Stimulated activated CD8-positive, alpha-beta memory T cell treated with anti-CD3 and anti-CD28 coated beads, Interleukin-12 subunit alpha, Interleukin-12 subunit beta, amount 100 ng/mL, for 1 hour (primary cell): Measurements from ENCODE around the gene BCDIN3D.
A peak's percentile ranks its signal among the peaks of the same experiment; 100 is the strongest.
"Not testable (repeated sequence)": the region's sequence is repeated elsewhere in the genome, so short reads cannot be mapped to it uniquely, and the experiment has no call there.

Source experiments
- DNase-seq: peaks from one replicate; pipeline ENCODE4 v3.0.0-alpha.2; 2020; ENCODE audit warnings: low read depth

Gene BCDIN3D, protein sequence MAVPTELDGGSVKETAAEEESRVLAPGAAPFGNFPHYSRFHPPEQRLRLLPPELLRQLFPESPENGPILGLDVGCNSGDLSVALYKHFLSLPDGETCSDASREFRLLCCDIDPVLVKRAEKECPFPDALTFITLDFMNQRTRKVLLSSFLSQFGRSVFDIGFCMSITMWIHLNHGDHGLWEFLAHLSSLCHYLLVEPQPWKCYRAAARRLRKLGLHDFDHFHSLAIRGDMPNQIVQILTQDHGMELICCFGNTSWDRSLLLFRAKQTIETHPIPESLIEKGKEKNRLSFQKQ

DNA sequence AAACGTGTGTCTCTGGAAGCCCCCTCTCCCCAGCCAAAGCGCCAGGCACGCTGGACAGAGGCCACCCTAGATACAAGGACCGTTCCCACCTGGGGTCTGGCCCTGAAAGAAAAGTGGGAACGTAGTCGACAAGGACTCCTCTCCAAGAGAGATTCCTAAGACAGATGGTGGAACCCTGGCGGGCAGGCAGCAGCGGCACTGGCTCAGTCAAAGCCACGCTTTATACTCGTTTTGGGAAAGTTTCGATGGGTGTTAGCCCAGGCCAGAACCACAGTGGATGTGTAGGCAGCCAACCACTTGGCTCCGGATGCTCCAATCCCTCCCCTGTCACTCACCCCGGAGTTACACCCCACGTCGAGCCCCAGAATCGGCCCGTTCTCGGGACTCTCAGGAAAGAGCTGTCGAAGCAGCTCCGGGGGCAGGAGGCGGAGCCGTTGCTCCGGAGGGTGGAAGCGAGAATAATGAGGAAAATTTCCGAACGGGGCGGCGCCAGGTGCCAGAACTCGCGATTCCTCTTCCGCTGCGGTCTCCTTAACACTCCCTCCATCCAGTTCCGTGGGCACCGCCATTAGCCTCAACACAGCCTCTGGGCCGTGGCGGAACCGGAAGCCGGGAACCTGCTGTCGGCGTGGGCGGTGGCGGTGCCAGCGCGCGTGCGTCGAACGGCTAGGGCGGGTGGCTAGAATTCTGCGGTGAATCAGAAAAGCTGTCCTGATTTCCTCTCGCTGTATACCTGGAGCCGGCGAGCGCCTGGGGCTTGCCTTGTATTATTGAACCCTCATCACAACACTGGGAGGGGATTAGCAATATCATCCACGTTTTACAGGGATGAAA, at the start of gene BCDIN3D:
Gene BCDIN3D, minus strand, starts transcription at position 588 of the 834 bp plus-strand sequence. Its CDS starts 19 bp downstream, at position 569.
- DNase-seq, result peak; percentile 90

DNA sequence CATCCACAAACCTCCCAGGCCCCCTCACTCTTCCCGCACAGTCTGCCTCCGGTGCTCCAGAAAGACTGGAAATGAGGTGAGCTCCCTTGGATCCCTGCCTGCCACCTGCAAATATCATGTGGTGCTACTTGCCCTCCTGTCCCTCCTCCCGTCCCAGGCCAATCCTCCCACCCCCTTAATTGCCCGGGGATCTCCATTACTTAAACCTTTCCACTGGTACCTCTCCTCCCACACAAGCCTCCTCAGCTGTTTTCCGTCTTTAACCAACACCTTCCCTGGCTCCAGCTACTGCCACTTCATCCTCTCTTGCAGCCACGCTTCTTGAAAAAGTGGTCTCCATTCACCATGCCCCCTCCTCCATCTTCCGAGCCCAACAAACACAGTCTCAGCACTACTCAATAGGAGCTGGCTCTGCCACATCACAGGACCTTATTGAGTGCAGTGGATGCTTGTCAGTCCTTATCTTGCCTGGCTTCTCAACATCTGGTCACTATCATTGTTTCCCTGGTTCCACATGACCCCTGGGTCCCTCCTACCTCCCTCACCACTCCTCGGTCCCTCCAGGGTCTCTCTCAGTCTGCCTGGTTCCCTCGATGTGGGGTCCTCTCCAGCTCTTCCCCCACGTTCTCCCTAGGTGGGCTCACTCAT, 49.3 kb upstream of the BCDIN3D start:
- no peak for DNase-seq

DNA sequence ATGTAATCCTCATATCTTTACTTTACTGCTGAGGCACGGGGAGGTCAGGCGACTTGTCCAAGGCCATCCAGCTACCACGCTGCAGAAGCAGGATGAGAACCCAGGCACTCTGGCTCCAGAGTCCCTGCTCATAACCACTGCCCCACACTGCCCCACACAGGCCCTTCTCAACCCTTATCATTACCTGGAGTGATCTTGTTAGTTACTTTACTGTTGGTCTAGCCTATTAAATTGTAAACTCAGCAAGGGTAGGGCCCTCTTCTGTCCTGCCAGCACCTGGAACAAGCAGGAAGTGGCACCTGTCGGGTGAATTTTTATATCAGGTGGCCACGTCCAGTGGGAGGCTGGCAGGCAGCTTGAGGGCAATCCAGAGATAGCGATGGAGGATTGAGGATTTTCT, 48.6 kb upstream of the BCDIN3D start:
- DNase-seq, result no peak

- DNase-seq, result no peak
Observed at GRCh38 chr12:49891012-49891411, 48.1 kb upstream of the BCDIN3D start.

GRCh38 chr12:49890096-49890461, 47.2 kb upstream of the BCDIN3D start:
- DNase-seq, result no peak

- no peak for DNase-seq
Observed at GRCh38 chr12:49889361-49890095, 46.6 kb upstream of the BCDIN3D start.

DNA sequence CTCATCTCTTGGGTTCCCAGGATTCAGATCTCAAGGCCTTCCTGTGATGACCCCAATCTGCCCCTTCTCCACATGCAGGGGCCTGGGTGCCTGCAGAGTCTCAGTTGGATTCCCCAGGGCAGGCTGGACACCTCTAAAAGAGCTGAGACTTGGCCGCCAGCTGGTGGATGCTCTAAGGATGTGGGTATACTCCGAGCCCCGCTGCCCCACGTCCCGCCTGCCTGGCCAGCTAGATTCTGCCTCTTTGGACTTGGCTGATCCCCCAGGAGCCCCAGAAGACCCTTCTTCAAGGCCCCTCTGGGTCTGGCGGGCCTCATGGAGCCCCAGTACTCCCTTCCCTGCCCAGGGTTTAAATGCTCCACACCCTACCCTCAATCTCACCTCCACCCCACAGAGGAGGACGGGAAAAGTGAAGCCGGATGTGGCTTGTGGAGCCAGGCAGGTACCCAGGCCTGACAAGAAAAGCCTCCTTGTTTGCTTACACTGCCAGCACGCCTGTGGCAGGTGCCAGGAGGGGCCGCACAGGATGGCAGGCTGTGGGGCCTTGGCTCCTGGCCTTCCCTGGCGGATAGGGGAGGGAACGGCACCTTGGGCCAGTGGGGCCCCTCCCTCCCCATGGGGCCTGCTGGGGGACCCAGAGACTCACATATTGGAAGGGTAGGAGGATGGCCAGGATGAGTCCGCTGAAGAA, 45.7 kb upstream of the BCDIN3D start:
- DNase-seq, result no peak

DNA sequence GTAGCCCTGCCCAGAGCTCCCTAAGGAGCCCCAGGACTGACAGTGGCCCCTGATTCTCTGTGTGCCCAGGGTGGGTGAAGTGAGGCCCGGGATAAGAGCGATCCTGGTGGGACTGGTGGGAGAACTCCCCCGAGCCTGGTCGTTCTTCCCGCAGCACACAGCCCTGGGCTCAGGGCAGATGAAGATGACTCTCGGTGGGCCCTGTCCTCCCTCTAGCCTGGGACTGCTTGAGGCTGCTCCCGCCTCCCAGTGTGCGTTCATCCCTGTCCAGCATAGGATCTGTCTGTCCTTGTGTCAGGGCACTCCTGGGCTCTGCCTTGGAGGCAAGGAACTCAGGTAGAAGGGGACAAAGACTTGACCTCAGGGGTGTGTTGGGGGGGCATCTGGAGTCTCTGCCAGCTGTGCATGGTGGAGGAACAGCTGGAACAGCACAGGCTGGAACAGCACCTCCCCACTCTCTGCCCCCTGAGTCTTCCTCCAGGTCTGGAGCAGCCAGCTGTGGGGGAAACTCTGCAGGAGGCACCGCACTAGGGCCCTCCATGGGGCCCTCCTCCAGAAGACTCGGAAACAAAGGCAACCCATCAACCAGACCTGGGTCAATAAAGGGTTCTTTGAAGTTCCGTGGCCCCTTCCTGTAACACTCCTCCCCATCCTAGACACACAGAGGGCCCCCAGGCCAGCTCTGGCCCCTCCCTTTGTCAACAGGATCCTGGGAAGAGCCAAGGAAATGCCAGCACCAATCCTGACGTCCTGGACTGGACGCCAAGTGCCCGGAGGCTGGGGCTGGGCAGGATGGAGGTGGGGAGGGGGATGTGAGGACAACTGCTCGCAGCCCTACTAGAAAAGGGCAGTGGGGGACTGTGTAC, 44.9 kb upstream of the BCDIN3D start:
- DNase-seq, result no peak

DNA sequence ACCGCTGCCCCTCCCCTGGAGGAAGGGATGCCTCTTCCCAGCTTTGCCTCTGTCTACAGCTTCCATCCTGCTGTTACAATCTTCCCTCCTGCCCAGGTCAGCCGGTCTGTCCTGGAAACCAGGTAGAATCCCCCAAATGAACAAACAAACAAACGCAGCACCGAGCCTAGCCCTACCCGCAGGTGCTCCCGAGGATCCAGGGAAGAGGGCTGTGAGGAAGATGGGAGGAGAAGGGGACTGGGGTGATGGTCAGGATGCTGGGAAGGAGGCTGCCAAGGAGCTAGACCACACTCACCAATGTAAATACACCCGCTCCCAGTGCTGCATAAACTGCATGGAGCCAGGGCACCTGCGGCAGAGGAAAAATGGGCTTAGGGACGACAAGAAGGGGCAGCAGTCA, 44.2 kb upstream of the BCDIN3D start:
- DNase-seq, result no peak

DNA sequence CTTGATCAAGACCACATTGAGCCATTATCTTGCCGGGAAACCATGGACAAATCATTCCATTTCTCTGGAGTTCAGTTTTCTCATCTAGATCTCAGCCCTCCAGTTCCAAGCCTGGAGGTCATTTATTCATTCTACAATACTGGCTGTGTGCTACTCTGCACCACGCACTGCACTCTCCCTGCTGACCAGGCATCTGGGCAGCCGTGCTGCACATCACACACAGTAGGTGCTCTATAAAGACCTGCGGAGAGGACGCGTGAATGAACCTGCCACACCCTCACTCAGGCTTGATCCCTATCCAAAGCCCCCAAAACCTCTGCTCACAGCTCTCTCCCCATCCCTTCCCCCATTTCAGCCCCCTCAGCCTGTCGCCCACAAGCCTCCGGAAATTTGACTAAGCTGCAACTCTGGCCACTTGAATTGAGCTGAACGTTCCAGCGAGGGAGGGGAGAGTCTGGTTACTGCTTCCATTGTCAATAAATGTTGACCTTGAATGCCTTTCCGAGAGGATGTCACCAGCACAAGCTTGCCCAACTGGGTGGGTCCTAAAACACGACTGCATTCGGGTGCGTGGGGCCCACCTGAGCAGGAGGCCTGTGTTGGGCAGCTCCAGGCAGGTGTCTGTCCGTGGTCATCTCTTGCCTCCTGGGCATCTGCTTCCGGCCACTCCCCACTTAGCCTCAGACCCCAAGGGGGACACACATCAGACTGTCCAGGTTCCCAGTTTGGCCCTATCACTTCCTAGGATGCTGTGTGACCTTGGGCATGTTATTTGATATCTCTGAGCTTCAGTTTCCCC, 43.0 kb upstream of the BCDIN3D start:
- DNase-seq, result no peak

DNA sequence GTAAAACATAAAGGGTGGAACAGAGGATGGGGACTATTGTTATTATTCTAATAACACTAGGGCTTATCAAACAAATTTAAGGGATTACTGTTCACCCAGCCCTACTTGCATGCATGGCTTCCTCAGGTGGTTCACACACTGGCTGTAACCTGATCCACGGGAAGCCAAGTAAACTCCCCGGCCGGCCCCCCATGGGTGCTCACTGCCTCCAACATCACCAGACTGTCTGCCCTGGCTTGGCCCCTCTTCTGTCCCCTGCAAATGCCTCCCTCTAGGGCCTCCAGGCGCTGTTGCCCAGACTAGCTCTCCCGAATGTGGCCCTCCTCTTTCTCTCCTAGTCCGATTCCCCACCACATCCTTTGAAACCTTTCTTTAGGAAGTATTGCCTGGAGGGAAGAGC, 42.2 kb upstream of the BCDIN3D start:
- DNase-seq, result no peak

DNA sequence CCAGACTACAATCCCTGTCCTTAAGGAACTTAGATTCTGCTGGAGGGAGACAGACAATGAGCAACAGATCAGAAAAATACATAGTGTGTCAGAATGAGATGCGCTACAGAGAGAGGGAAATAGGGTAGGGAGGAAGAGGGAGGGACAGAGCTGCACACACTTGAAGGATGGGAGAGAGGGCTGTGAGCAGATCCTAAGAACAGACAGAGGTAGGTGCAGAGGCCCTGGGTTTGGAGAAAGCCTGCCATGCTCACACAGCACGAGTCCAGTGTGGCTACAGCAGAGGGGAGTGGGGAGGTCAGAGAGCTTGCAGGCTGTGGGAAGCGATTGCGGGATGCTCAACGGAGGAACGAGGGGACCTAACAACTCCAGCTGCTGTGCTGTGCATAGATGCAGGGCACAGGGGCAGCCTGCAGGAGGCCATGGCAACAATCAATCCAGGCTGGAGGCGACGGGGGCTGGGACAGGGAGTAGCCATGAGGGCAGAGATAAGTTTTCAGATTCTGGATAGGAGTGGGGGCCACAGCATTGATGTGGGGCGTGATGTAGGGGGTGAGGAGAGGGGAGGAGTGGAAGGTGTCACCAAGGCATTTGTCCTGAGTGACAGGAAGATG, 40.1 kb upstream of the BCDIN3D start:
- DNase-seq, result no peak

DNA sequence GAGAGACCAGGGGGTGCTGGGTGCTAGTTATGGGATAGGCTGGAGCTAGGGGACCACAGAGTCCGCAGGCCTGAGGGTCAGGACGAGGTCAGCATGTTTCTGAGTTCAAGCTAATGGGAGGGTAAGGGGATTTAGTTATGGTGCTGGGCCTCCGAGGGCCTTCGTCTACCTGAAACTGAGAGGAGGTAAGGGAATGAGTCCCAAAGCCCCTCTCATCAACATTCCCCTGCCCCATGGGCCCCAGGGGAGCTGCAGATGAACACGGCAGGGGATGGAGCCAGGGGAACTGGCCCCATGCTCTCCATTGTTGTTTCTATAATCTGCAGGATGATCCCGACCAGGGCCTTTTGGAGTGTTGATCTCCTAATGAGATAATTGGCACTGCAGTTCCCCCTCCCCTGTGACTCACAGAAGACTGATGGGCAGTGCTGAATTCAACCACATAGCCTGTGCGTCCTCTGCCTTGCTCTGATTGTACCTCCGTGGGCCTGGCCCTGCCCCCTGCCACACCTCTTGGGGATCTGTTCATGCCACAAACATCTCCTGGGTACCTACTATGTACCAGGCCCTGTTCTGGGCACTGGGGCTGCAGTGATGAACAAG, 39.4 kb upstream of the BCDIN3D start:
- no peak for DNase-seq

GRCh38 chr12:49881415-49882247, 38.7 kb upstream of the BCDIN3D start:
- DNase-seq, result no peak

DNA sequence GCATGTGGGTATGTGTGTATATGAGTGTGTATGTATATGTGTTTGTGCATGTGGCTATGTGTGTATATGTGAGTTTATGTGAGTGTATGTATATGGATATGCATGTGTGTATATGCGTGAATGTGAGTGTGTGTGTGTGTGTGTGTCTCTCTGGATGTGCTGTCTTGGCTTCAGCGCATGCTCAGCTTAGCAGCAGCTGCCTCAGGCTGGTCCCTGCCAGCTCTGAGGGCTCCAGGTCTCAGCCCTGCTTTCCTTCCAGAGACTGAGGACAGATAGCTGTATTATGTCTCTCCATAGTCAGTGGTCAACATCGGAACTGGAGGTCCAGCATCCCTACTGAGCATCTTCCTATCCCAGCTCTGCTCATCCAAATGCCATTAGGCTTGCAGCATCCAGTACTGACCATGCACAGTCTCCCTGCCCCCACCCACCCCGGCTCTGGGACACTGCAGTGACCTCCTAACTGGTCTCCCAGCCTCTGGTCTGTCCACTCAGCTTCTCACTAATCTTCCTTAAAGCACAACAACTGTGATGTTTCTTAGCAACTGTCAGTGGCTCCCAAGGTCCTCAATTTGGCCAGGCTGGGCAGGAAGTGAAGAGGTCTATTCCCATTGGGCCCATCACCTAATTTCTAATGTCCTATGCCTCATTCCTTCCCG, 38.0 kb upstream of the BCDIN3D start:
- no peak for DNase-seq

DNA sequence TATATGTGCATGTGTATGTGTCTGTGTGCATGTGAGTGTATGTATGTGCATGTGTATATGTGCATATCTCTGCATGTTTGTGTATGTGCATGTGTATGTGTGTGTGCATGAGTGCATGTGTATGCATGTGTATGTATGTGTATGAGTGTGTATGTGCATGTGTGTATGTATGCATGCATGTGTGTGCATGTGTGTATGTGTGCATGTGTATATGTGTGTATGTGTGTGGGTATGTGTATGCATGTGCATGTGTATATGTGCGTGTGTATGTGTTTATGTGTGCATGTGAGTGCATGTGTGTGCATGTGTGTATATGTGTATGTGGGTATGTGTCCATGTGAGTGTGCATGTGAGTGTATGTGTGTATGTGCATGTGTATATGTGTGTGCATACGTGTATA, 36.2 kb upstream of the BCDIN3D start:
- DNase-seq, result not testable (repeated sequence)

DNA sequence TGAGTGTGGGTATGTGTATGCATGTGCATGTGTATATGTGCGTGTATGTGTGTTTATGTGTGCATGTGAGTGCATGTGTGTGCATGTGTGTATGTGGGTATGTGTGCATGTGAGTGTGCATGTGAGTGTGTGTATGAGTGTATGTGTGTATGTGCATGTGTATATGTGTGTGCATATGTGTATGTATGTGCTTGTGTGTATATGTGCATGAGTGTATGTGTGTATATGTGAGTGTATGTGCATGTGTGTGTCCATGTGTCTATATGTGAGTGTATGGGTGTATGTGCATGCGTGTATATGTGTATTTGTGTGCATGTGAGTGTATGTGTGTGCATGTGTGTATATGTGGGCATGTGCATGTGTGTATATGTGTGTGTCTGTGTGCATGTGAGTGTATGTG, 35.1 kb upstream of the BCDIN3D start:
- no peak for DNase-seq

- no peak for DNase-seq
Observed at GRCh38 chr12:49877066-49877465, 34.2 kb upstream of the BCDIN3D start.
